MG63 (cell line): ENCODE measurements around the gene KRTAP4-2. TPM values are rescaled to one million over a fixed set of nuclear protein-coding genes. Genes with fewer than 3 reads are reported as not detected.
"Not testable (repeated sequence)": the region's sequence is repeated elsewhere in the genome, so short reads cannot be mapped to it uniquely, and the experiment has no call there.

Source experiments
- DNase-seq: peaks from one replicate; pipeline ENCODE4 v3.0.0-alpha.2; 2020
- H3K27me3 ChIP-seq: fragments of 250-450 bp; sonication (Bioruptor Pico); 2 replicates; pipeline ENCODE4 v1.5.1; 2020; ENCODE audit warnings: mild to moderate bottlenecking, moderate library complexity
- H3K36me3 ChIP-seq: fragments of 250-450 bp; sonication (Bioruptor Pico); 2 replicates; pipeline ENCODE4 v1.5.1; 2020; ENCODE audit warnings: mild to moderate bottlenecking, moderate library complexity
- H3K4me3 ChIP-seq: fragments of 250-450 bp; sonication (Bioruptor Pico); 2 replicates; pipeline ENCODE4 v1.5.1; 2020; ENCODE audit warnings: mild to moderate bottlenecking, moderate library complexity
- H3K9me3 ChIP-seq: fragments of 250-450 bp; sonication (Bioruptor Pico); 2 replicates; pipeline ENCODE4 v1.5.1; 2020; ENCODE audit warnings: mild to moderate bottlenecking, moderate library complexity
- total RNA-seq: library from RNA; depleted of rRNA; stranded (reverse); fragments of >200 nt; shearing (Covaris generic); gene quantifications from 2 replicates; pipeline ENCODE4 v1.2.3, GENCODE V29; 2014; ENCODE audit warnings: low replicate concordance; rRNA removed

Gene KRTAP4-2
- total RNA-seq, 1 experiment from 2014 or later: not detected

DNA sequence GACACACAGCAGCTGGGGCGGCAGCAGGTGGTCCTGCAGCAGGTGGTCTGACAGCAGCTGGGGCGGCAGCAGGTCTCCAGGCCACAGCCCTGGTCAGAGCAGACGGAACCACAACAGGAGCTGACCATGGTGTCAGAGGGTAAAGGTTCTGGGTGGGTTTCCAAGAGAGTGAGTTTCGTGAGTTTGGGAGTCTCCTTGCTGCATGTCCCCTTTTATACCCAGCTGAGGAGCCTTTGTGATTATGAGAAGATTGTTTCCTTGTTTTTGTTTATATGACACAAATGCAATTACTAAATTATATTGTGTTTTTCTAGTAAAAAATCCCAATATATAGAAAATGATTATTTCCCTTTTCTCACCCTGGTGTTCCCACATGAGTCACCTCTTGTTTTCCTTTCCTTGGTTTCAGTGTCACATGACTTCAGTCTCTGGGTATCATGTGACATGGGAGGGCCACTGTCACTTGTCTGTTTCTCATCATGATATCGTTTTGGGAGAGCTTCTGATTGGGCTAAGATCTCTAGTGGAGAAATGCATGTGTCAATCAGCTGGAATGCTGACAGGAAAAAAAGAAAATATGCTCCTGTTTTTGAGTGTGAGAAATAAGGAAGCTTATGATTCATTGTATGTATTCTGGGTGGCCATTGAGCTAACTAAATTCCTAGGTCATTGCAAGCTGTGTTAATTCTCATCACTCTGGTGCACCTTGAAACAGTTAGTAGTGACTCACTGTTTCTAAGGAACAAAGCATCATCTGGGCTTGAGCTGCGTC, 37.5 kb downstream of the KRTAP4-2 start, which contains the start of gene KRTAP4-6:
Gene KRTAP4-6 (minus strand): TSS at position 185 of the 772 bp plus-strand sequence. CDS start 57 bp downstream, at position 128.
- no peaks in the 10 kb centered on the region for H3K27me3 ChIP-seq

DNA sequence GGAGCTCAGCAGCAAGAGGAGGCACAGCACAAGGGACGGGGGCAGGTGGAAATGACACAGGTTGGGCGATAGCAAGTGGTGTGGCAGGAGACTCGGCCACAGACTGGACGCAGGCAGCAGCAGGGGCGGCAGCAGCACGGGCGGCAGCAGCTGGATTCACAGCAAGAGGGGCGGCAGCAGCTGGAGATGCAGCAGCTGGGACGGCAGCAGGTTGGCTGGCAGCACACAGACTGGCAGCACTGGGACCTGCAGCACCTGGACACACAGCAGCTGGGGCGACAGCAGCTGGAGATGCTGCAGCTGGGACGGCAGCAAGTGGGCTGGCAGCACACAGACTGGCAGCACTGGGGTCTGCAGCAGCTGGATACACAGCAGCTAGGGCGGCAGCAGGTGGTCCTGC, 38.2 kb downstream of the KRTAP4-2 start:
- H3K9me3 ChIP-seq: peaks cover 48% of the 10 kb centered on the region
- not testable (repeated sequence) for H3K36me3 ChIP-seq, DNase-seq, H3K27me3 ChIP-seq, H3K4me3 ChIP-seq

More for the DNA sequence above, 37.5 kb downstream of the KRTAP4-2 start, which contains the start of gene KRTAP4-6:
- DNase-seq: no peak
- Histone ChIP-seq H3K9me3 (peaks cover 48% of the 10 kb centered on the region), H3K4me3 (no peak within 1 kb of the TSS), H3K36me3 (no peaks in the 10 kb centered on the region)

DNA sequence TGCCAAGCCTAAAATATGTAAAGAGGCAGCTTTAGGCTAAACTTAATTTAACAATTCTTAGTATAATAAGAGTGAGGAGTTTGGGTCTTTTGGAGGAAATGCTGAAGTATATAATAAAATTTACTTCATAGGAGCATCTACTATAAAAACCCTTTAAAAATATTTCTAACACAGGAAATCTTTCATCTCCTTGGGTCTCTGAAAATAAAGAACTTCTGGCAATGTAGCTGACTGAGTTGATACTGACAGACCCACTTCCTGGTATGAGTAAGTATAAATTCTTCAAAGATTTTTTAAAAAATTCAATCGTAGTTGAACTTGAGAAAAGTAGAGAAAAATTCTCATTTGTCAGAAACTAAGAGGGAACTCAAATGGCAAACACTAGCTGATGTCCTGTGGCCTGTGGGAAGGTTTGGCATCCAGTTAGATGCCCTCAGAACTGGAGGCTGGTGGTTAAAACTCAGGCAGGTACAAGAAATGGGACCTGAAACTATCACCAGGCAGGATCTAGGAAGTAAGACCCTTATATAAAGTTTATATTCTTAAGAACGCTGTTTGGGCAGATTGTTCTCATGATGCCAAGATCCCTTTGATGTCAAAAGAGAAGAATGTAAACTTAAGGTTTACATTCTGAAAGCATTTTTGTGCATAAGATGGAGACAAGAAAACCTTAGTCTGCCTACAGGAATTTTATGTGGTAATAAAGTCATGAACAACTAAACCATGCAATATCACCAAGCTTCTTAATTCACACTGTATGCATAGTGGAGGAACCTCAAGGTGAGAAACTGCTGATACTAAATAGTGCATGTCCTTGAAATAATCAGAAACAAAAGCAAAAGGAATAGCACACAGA, 43.9 kb downstream of the KRTAP4-2 start:
- DNase-seq: no peak
- Histone ChIP-seq H3K27me3 (no peaks in the 10 kb centered on the region), H3K9me3 (peaks cover 23% of the 10 kb centered on the region), H3K4me3 (no peak overlapping the region), H3K36me3 (no peaks in the 10 kb centered on the region)

DNA sequence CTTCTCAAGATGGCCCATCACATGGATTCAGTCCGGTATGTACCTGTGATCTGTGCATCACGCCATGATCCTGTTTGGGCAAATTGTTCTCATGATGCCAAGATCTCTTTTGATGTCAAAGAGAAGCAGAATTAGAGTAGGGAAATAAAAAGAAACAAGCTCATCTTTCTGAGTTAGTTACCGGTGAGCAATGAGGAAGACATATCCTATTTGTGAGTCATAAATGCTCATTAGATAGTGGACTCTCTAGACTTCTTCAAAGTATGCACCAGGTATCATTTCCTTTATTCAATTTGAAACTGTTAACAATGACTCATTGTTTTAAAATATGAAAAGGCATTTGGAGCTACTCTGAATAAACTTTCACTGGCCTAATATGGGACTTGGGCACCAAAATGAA, 46.0 kb downstream of the KRTAP4-2 start:
- DNase-seq: no peak
- Histone ChIP-seq H3K27me3 (no peaks in the 10 kb centered on the region), H3K4me3 (no peak overlapping the region), H3K9me3 (peaks cover 12% of the 10 kb centered on the region), H3K36me3 (no peaks in the 10 kb centered on the region)

Other genes starting within 250 kb of the KRTAP4-2 start
- 0.07 TPM in 1 of 2 replicates, not detected in the other for gene KRT23, start 240.6 kb downstream of the KRTAP4-2 start, total RNA-seq
- gene KRT39, start 211.3 kb downstream of the KRTAP4-2 start, total RNA-seq: not detected in 2 replicates
- gene KRT40, start 193.9 kb downstream of the KRTAP4-2 start, total RNA-seq: not detected in 2 replicates
- not detected in 2 replicates for gene KRTAP3-3, start 184.1 kb downstream of the KRTAP4-2 start, total RNA-seq
- not detected in 2 replicates for gene KRTAP3-2, start 178.3 kb downstream of the KRTAP4-2 start, total RNA-seq
- gene KRTAP3-1, start 169.1 kb downstream of the KRTAP4-2 start, total RNA-seq: not detected in 2 replicates
- 1.2 and 3.2 TPM in 2 replicates for gene KRTAP1-5, start 151.0 kb downstream of the KRTAP4-2 start, total RNA-seq
- gene KRTAP1-4, start 148.0 kb downstream of the KRTAP4-2 start, total RNA-seq: not detected in 2 replicates
- gene KRTAP1-3, start 143.3 kb downstream of the KRTAP4-2 start, total RNA-seq: not detected in 2 replicates
- 0.33 TPM in 1 of 2 replicates, not detected in the other for gene KRTAP1-1, start 136.8 kb downstream of the KRTAP4-2 start, total RNA-seq
- not detected in 2 replicates for gene KRTAP2-1, start 130.9 kb downstream of the KRTAP4-2 start, total RNA-seq
- gene KRTAP2-2, start 123.0 kb downstream of the KRTAP4-2 start, total RNA-seq: not detected in 2 replicates
- 0.33 TPM in 1 of 2 replicates, not detected in the other for gene KRTAP2-3, start 118.1 kb downstream of the KRTAP4-2 start, total RNA-seq
- not detected in 2 replicates for gene KRTAP2-4, start 112.3 kb downstream of the KRTAP4-2 start, total RNA-seq
- gene KRTAP4-7, start 94.1 kb downstream of the KRTAP4-2 start, total RNA-seq: not detected in 2 replicates
- gene KRTAP4-8, start 80.1 kb downstream of the KRTAP4-2 start, total RNA-seq: not detected in 2 replicates
- not detected in 2 replicates for gene KRTAP4-16, start 76.0 kb downstream of the KRTAP4-2 start, total RNA-seq
- gene KRTAP4-9, start 72.8 kb downstream of the KRTAP4-2 start, total RNA-seq: not detected in 2 replicates
- not detected in 2 replicates for gene KRTAP4-11, start 59.8 kb downstream of the KRTAP4-2 start, total RNA-seq
- not detected in 2 replicates for gene KRTAP4-12, start 54.0 kb downstream of the KRTAP4-2 start, total RNA-seq
- gene KRTAP4-6, start 37.7 kb downstream of the KRTAP4-2 start, total RNA-seq: not detected in 2 replicates
- gene KRTAP4-5, start 28.4 kb downstream of the KRTAP4-2 start, total RNA-seq: not detected in 2 replicates
- not detected in 2 replicates for gene KRTAP4-4, start 17.5 kb downstream of the KRTAP4-2 start, total RNA-seq
- not detected in 2 replicates for gene KRTAP4-3, start 10.0 kb downstream of the KRTAP4-2 start, total RNA-seq
- not detected in 2 replicates for gene KRTAP4-1, start 6.7 kb upstream of the KRTAP4-2 start, total RNA-seq
- not detected in 2 replicates for gene KRTAP9-1, start 11.7 kb upstream of the KRTAP4-2 start, total RNA-seq
- not detected in 2 replicates for gene KRTAP9-2, start 48.4 kb upstream of the KRTAP4-2 start, total RNA-seq
- not detected in 2 replicates for gene KRTAP9-3, start 54.2 kb upstream of the KRTAP4-2 start, total RNA-seq
- gene KRTAP9-8, start 59.8 kb upstream of the KRTAP4-2 start, total RNA-seq: not detected in 2 replicates
- gene KRTAP9-4, start 71.5 kb upstream of the KRTAP4-2 start, total RNA-seq: not detected in 2 replicates
- not detected in 2 replicates for gene KRTAP9-9, start 77.2 kb upstream of the KRTAP4-2 start, total RNA-seq
- not detected in 2 replicates for gene KRTAP9-6, start 87.2 kb upstream of the KRTAP4-2 start, total RNA-seq
- not detected in 2 replicates for gene KRTAP9-7, start 97.5 kb upstream of the KRTAP4-2 start, total RNA-seq
- not detected in 2 replicates for gene KRTAP29-1, start 124.6 kb upstream of the KRTAP4-2 start, total RNA-seq
- not detected in 2 replicates for gene KRTAP16-1, start 131.1 kb upstream of the KRTAP4-2 start, total RNA-seq
- gene KRTAP17-1, start 137.5 kb upstream of the KRTAP4-2 start, total RNA-seq: not detected in 2 replicates
- gene KRT33A, start 172.6 kb upstream of the KRTAP4-2 start, total RNA-seq: not detected in 2 replicates
- 0.17 and 2.0 TPM in 2 replicates for gene KRT33B, start 191.6 kb upstream of the KRTAP4-2 start, total RNA-seq
- gene KRT34, start 204.1 kb upstream of the KRTAP4-2 start, total RNA-seq: 0.49 TPM in 1 of 2 replicates, not detected in the other
- not detected in 2 replicates for gene KRT31, start 219.4 kb upstream of the KRTAP4-2 start, total RNA-seq
- gene KRT37, start 246.4 kb upstream of the KRTAP4-2 start, total RNA-seq: not detected in 2 replicates